DOHH2 (cell line): ENCODE data around the gene SLC16A9.

Experiments used
- H3F3A ChIP-seq: fragments of 200-600 bp; sonication (generic), shearing (Covaris generic); 2 replicates; pipeline ENCODE4 v1.6.0; 2016; ENCODE audit warnings: antibody characterized with exemption, mild to moderate bottlenecking; ENCODE audit not compliant: control insufficient read depth, insufficient read depth
- H3K27ac ChIP-seq: fragments of 200-600 bp; sonication (generic); 2 replicates; pipeline ENCODE4 v1.5.1; 2014; ENCODE audit warnings: low read depth, mild to moderate bottlenecking, low read length, moderate library complexity
- H3K27me3 ChIP-seq: fragments of 200-600 bp; sonication (generic); 2 replicates; pipeline ENCODE4 v1.6.1; 2014; ENCODE audit warnings: mild to moderate bottlenecking, low read length, mixed read lengths; ENCODE audit not compliant: control insufficient read depth
- H3K36me3 ChIP-seq: fragments of 200-600 bp; sonication (generic); 2 replicates; pipeline ENCODE4 v1.6.1; 2014; ENCODE audit warnings: mild to moderate bottlenecking, low read length, moderate library complexity, mixed read lengths; ENCODE audit not compliant: control insufficient read depth
- H3K4me1 ChIP-seq: fragments of 200-600 bp; sonication (generic); 2 replicates; pipeline ENCODE4 v1.6.1; 2014; ENCODE audit warnings: mild to moderate bottlenecking, low read length, mixed read lengths; ENCODE audit not compliant: control insufficient read depth
- H3K4me2 ChIP-seq: fragments of 200-600 bp; sonication (generic); 2 replicates; pipeline ENCODE4 v1.6.0; 2014; ENCODE audit warnings: mild to moderate bottlenecking, low read length, moderate library complexity
- H3K4me3 ChIP-seq: fragments of 200-600 bp; sonication (generic); 2 replicates; pipeline ENCODE4 v1.5.1; 2014; ENCODE audit warnings: mild to moderate bottlenecking, low read length, mixed read lengths
- H3K79me2 ChIP-seq: fragments of 200-600 bp; sonication (generic); 2 replicates; pipeline ENCODE4 v1.6.1; 2014; ENCODE audit warnings: mild to moderate bottlenecking, low read length, mixed read lengths; ENCODE audit not compliant: control insufficient read depth
- H3K9me2 ChIP-seq: fragments of 200-600 bp; sonication (generic); replicated peaks from 2 replicates; pipeline ENCODE4 v1.6.1; 2014; ENCODE audit warnings: mild to moderate bottlenecking, low read length, mixed read lengths; ENCODE audit not compliant: control insufficient read depth
- H3K9me3 ChIP-seq: fragments of 200-600 bp; sonication (generic); 2 replicates; pipeline ENCODE4 v1.6.1; 2014; ENCODE audit warnings: antibody characterized with exemption, low read length, mixed read lengths; ENCODE audit not compliant: control insufficient read depth, insufficient read depth
- H4K20me1 ChIP-seq: fragments of 200-600 bp; sonication (generic); 2 replicates; pipeline ENCODE4 v1.6.0; 2014; ENCODE audit warnings: low read depth, mild to moderate bottlenecking, antibody characterized with exemption, low read length, moderate library complexity; ENCODE audit not compliant: control insufficient read depth, insufficient read depth
- CTCF ChIP-seq: fragments of 200-600 bp; sonication (generic); IDR thresholded peaks from one replicate; pipeline ENCODE4 v1.5.1; 2014; ENCODE audit warnings: antibody characterized with exemption, mild to moderate bottlenecking, low read depth, low read length; ENCODE audit not compliant: poor library complexity, severe bottlenecking
- EZH2phosphoT487 ChIP-seq: fragments of 200-600 bp; sonication (generic); IDR thresholded peaks from 2 replicates; pipeline ENCODE4 v1.6.1; 2017; ENCODE audit warnings: borderline replicate concordance, mild to moderate bottlenecking, antibody characterized with exemption, low read length, moderate library complexity, mixed read lengths

Gene SLC16A9

GRCh38 chr10:59675812-59676211, 33.8 kb downstream of the SLC16A9 start:
- H3F3A ChIP-seq, result peaks cover 5% of the 10 kb centered on the region; the same call in 1 of the 2 replicates
- no peaks in the 10 kb centered on the region for H3K9me3 ChIP-seq
- no peak overlapping the region for H3K27ac ChIP-seq
- peaks cover 46% of the 10 kb centered on the region for H3K4me1 ChIP-seq
- H3K36me3 ChIP-seq, result no peaks in the 10 kb centered on the region
- no peaks in the 10 kb centered on the region for H3K27me3 ChIP-seq
- no peaks in the 10 kb centered on the region for H3K9me2 ChIP-seq
- TF ChIP-seq EZH2phosphoT487 (no peak), CTCF (no peak)
- no peaks in the 10 kb centered on the region for H3K79me2 ChIP-seq
- H3K4me3 ChIP-seq, result no peak overlapping the region
- H4K20me1 ChIP-seq, result no peaks in the 10 kb centered on the region
- no peak overlapping the region for H3K4me2 ChIP-seq

GRCh38 chr10:59674215-59674836, 35.3 kb downstream of the SLC16A9 start:
- peaks cover 58% of the 10 kb centered on the region for H3K4me1 ChIP-seq
- H3K9me3 ChIP-seq, result no peaks in the 10 kb centered on the region
- no peak overlapping the region for H3K4me2 ChIP-seq
- no peaks in the 10 kb centered on the region for H3K27me3 ChIP-seq
- H3K36me3 ChIP-seq, result no peaks in the 10 kb centered on the region
- no peaks in the 10 kb centered on the region for H4K20me1 ChIP-seq
- no peaks in the 10 kb centered on the region for H3K79me2 ChIP-seq
- H3F3A ChIP-seq, result peaks cover 5% of the 10 kb centered on the region; the same call in 1 of the 2 replicates
- H3K4me3 ChIP-seq, result no peak overlapping the region
- H3K27ac ChIP-seq, result no peak overlapping the region
- TF ChIP-seq EZH2phosphoT487, result no peak
- TF ChIP-seq CTCF, result no peak
- H3K9me2 ChIP-seq, result no peaks in the 10 kb centered on the region

GRCh38 chr10:59672150-59672875, 37.3 kb downstream of the SLC16A9 start:
- H3K4me2 ChIP-seq, result peak overlapping the region; percentile 50
- H3K9me2 ChIP-seq, result no peaks in the 10 kb centered on the region
- no peaks in the 10 kb centered on the region for H4K20me1 ChIP-seq
- H3F3A ChIP-seq, result peaks cover 5% of the 10 kb centered on the region; the same call in 1 of the 2 replicates
- no peaks in the 10 kb centered on the region for H3K36me3 ChIP-seq
- H3K4me1 ChIP-seq, result peaks cover 51% of the 10 kb centered on the region
- peak overlapping the region; percentile 64 for H3K27ac ChIP-seq
- no peaks in the 10 kb centered on the region for H3K27me3 ChIP-seq
- no peaks in the 10 kb centered on the region for H3K79me2 ChIP-seq
- peak overlapping the region; percentile 36 for H3K4me3 ChIP-seq
- H3K9me3 ChIP-seq, result no peaks in the 10 kb centered on the region
- no peak for TF ChIP-seq EZH2phosphoT487
- no peak for TF ChIP-seq CTCF
